Osteoblast (primary cell): Measurements from ENCODE around the gene NME7. TPM values are rescaled to one million over a fixed set of nuclear protein-coding genes. Genes with fewer than 3 reads are reported as not detected.

Experiments used
- DNase-seq: peaks from one replicate; pipeline ENCODE4 v3.0.0; 2011; ENCODE audit warnings: low spot score, mixed read lengths; ENCODE audit not compliant: insufficient read length; ENCODE audit errors: missing footprints
- H2AFZ ChIP-seq: 2 replicates; pipeline ENCODE4 v1.6.0; 2011; ENCODE audit warnings: mild to moderate bottlenecking, low read length
- H3K27ac ChIP-seq: 2 replicates; pipeline ENCODE4 v1.5.1; 2011; ENCODE audit warnings: mild to moderate bottlenecking, low read depth, low read length, moderate library complexity
- H3K27me3 ChIP-seq: 2 replicates; pipeline ENCODE4 v1.6.0; 2012; ENCODE audit warnings: mild to moderate bottlenecking, control low read depth, inconsistent platforms, low read length, moderate library complexity; ENCODE audit not compliant: insufficient read depth
- H3K36me3 ChIP-seq: 2 replicates; pipeline ENCODE4 v1.5.1; 2011; ENCODE audit warnings: mild to moderate bottlenecking, low read length, control low read depth, moderate library complexity; ENCODE audit not compliant: insufficient read depth
- H3K4me1 ChIP-seq: 2 replicates; pipeline ENCODE4 v1.5.1; 2011; ENCODE audit warnings: mild to moderate bottlenecking, low read length, control low read depth, moderate library complexity; ENCODE audit not compliant: insufficient read depth
- H3K4me2 ChIP-seq: 2 replicates; pipeline ENCODE4 v1.6.0; 2011; ENCODE audit warnings: mild to moderate bottlenecking, low read length; ENCODE audit not compliant: insufficient read depth
- H3K4me3 ChIP-seq: fragments of 200-600 bp; sonication (generic); 3 replicates; pipeline ENCODE4 v1.5.1; 2012; ENCODE audit warnings: mild to moderate bottlenecking, low read length, inconsistent platforms; ENCODE audit not compliant: insufficient read depth
- H3K79me2 ChIP-seq: 2 replicates; pipeline ENCODE4 v1.6.0; 2012; ENCODE audit warnings: mild to moderate bottlenecking, low read length, control low read depth, inconsistent platforms; ENCODE audit not compliant: insufficient read depth
- H3K9me3 ChIP-seq: 2 replicates; pipeline ENCODE4 v1.5.1; 2011; ENCODE audit warnings: low read depth, low read length, control low read depth
- H4K20me1 ChIP-seq: 2 replicates; pipeline ENCODE4 v1.6.0; 2012; ENCODE audit warnings: mild to moderate bottlenecking, low read length, control low read depth; ENCODE audit not compliant: insufficient read depth
- total RNA-seq: library from RNA; depleted of rRNA; stranded (reverse); fragments of >200 nt; gene quantifications from 2 replicates; pipeline ENCODE4 v1.2.3, GENCODE V29; 2012
- TF ChIP-seq, protein P1 (sequence below): IDR thresholded peaks from 2 replicates; pipeline ENCODE4 v1.5.1; 2011; ENCODE audit warnings: mild to moderate bottlenecking, low read depth, low read length, moderate library complexity; ENCODE audit errors: extremely low read depth

NME7 gene
- total RNA-seq, 1 donor = 31.5 TPM

GRCh38 chr1:169392406-169392805 is 24.8 kb upstream of the NME7 start:
- H3K9me3 ChIP-seq = no peaks in the 10 kb centered on the region
- no peaks in the 10 kb centered on the region for H4K20me1 ChIP-seq
- H3K79me2 ChIP-seq = no peaks in the 10 kb centered on the region
- H3K4me1 ChIP-seq = no peaks in the 10 kb centered on the region
- no peak overlapping the region for H2AFZ ChIP-seq
- H3K27me3 ChIP-seq = no peaks in the 10 kb centered on the region
- TF ChIP-seq, protein P1, sequence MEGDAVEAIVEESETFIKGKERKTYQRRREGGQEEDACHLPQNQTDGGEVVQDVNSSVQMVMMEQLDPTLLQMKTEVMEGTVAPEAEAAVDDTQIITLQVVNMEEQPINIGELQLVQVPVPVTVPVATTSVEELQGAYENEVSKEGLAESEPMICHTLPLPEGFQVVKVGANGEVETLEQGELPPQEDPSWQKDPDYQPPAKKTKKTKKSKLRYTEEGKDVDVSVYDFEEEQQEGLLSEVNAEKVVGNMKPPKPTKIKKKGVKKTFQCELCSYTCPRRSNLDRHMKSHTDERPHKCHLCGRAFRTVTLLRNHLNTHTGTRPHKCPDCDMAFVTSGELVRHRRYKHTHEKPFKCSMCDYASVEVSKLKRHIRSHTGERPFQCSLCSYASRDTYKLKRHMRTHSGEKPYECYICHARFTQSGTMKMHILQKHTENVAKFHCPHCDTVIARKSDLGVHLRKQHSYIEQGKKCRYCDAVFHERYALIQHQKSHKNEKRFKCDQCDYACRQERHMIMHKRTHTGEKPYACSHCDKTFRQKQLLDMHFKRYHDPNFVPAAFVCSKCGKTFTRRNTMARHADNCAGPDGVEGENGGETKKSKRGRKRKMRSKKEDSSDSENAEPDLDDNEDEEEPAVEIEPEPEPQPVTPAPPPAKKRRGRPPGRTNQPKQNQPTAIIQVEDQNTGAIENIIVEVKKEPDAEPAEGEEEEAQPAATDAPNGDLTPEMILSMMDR = no peak
- H3K36me3 ChIP-seq = peaks cover 52% of the 10 kb centered on the region
- no peak overlapping the region for H3K4me2 ChIP-seq
- H3K27ac ChIP-seq = no peak overlapping the region
- peak; percentile 1 for DNase-seq
- no peak overlapping the region for H3K4me3 ChIP-seq

DNA sequence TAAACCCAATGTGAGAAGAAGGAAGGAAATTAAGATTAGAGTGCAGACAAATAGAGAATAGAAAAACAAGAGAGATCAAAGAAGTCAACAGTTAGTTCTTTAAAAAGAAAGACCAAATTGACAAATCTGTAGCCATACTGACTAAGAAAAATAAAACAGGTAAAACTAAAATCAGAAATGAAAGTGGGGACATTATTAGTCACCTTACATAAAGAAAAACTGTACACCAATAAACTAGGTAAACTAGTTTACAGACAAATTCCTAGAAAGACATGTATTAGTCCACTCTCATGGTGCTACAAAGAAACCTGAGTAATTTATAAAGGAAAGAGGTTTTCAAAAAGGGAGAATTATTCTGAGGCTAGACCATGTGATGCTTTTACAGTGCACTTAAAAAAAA is 22.7 kb upstream of the NME7 start:
- no peaks in the 10 kb centered on the region for H3K9me3 ChIP-seq
- H3K4me1 ChIP-seq = no peaks in the 10 kb centered on the region
- TF ChIP-seq, protein P1 = no peak
- H3K27ac ChIP-seq = no peak overlapping the region
- no peaks in the 10 kb centered on the region for H3K79me2 ChIP-seq
- H3K4me3 ChIP-seq = no peak overlapping the region
- no peak overlapping the region for H2AFZ ChIP-seq
- peaks cover 70% of the 10 kb centered on the region for H3K36me3 ChIP-seq
- no peak overlapping the region for H3K4me2 ChIP-seq
- DNase-seq = no peak
- H4K20me1 ChIP-seq = no peaks in the 10 kb centered on the region
- H3K27me3 ChIP-seq = no peaks in the 10 kb centered on the region

DNA sequence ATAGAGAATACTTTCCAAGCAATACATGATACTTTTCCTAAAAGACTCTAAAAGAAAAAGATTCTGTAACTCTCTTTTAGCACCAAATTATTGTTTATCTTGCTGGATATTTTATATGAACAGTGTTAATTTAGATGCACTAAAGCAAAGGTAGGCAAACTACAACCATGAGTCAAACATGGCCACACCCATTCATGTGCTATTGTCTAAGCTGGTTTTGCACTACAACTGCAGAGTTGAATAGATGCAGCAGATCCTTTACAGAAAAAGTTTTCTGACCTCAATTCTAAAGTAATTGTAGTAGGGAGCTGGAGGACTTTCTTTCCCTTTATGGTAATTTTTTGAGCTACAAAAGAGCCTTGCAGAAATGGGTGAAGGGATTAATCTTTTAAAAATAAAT is 19.8 kb upstream of the NME7 start:
- Histone ChIP-seq H3K27me3 (no peaks in the 10 kb centered on the region), H4K20me1 (no peaks in the 10 kb centered on the region), H3K36me3 (peaks cover 83% of the 10 kb centered on the region), H3K27ac (no peak overlapping the region), H3K4me2 (no peak overlapping the region), H3K79me2 (no peaks in the 10 kb centered on the region), H3K9me3 (no peaks in the 10 kb centered on the region), H3K4me1 (peaks cover 3% of the 10 kb centered on the region), H2AFZ (no peak overlapping the region), H3K4me3 (no peak overlapping the region)
- TF ChIP-seq, protein P1 = no peak
- peak; percentile 31 for DNase-seq

DNA sequence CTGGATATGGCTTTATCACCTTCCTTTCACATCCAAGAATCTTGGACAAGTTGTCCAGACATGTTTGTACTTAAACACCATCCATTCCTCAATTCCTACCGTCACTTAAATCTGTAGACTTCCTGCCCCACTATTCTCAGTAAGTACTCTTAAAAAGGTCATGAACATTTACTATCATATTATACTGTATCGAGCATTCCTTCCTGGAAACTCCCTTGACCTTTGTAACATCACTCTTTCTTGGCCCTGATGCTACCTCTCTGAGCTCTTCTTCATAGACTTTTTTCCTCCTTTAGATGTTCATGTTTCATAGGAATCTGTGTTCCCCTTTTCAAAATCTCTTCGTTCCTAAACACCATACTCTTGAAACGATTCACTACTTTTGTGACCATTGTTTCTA is 15.9 kb upstream of the NME7 start:
- Histone ChIP-seq H3K27ac (no peak overlapping the region), H4K20me1 (no peaks in the 10 kb centered on the region), H3K4me1 (peaks cover 3% of the 10 kb centered on the region), H2AFZ (no peak overlapping the region), H3K27me3 (no peaks in the 10 kb centered on the region), H3K9me3 (no peaks in the 10 kb centered on the region), H3K79me2 (no peaks in the 10 kb centered on the region), H3K36me3 (peaks cover 81% of the 10 kb centered on the region), H3K4me3 (no peak overlapping the region), H3K4me2 (no peak overlapping the region)
- TF ChIP-seq, protein P1 = no peak
- DNase-seq = no peak
